ENCODE measurements around the gene CACFD1.

DNA sequence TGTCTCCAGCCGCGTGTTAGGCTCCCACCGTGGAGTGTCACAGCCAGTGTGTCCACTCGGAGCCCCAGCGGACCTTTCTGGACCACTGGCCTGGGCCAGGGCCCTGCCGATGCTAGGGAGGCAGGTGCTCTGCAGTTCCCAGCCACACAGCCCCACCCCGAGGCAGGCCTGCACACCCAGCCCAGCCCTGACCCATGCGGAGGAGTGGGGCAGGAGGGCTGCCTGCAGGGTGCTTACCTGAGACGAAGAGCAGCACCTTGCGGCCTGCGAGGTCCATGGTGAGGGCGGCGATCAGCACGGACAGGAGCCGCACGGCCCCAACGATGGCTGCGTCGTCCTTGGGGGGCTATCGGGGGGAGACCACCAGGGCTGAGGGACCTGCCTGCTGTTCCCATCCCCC lies 14.0 kb downstream of the CACFD1 start:
- TF ChIP-seq, protein P1, sequence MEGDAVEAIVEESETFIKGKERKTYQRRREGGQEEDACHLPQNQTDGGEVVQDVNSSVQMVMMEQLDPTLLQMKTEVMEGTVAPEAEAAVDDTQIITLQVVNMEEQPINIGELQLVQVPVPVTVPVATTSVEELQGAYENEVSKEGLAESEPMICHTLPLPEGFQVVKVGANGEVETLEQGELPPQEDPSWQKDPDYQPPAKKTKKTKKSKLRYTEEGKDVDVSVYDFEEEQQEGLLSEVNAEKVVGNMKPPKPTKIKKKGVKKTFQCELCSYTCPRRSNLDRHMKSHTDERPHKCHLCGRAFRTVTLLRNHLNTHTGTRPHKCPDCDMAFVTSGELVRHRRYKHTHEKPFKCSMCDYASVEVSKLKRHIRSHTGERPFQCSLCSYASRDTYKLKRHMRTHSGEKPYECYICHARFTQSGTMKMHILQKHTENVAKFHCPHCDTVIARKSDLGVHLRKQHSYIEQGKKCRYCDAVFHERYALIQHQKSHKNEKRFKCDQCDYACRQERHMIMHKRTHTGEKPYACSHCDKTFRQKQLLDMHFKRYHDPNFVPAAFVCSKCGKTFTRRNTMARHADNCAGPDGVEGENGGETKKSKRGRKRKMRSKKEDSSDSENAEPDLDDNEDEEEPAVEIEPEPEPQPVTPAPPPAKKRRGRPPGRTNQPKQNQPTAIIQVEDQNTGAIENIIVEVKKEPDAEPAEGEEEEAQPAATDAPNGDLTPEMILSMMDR (IDR thresholded peaks at IDR 0.05 in 4 of 5, conservative IDR thresholded peaks at IDR 0.05 in 1 of 5), result no peak
- no peak for TF ChIP-seq POLR2A (IDR thresholded peaks at IDR 0.05)
